MCF 10A (cell line): ENCODE results near the gene LMO4. TPM values are rescaled to one million over a fixed set of nuclear protein-coding genes. Genes with fewer than 3 reads are reported as not detected.

Experiments used
- BruUV-seq: library from RNA; stranded (reverse); fragments of 400-500 nt; replicated peaks from 2 replicates; lab custom pipeline; 2021; lab: Mats Ljungman, UMichigan
- CTCF ChIA-PET: fragments of 300-600 bp; sonication (Branson Sonifier 250); formaldehyde crosslinking; extraction: SDS; loops from one replicate; lab custom pipeline; 2021; ENCODE audit warnings: antibody characterized with exemption, inconsistent platforms; lab: Yijun Ruan, JAX
- POLR2A ChIA-PET: fragments of 300-600, 350-650 bp; sonication (Branson Sonifier 250); formaldehyde crosslinking; extraction: SDS; loops from one replicate; lab custom pipeline; 2020; ENCODE audit warnings: antibody characterized with exemption, inconsistent platforms; lab: Yijun Ruan, JAX
- DNase-seq: peaks from one replicate; pipeline ENCODE4 v3.0.0-alpha.2; 2018; ENCODE audit not compliant: unreplicated experiment
- H3K27ac Mint-ChIP-seq: one replicate; pipeline ENCODE4 v1.8.0; 2022; ENCODE audit warnings: mild to moderate bottlenecking, low read depth, mixed read lengths; ENCODE audit not compliant: unreplicated experiment
- H3K27me3 Mint-ChIP-seq: one replicate; pipeline ENCODE4 v1.8.0; 2022; ENCODE audit warnings: mixed read lengths; ENCODE audit not compliant: insufficient read depth, unreplicated experiment
- H3K36me3 Mint-ChIP-seq: one replicate; pipeline ENCODE4 v1.8.0; 2022; ENCODE audit warnings: mild to moderate bottlenecking, moderate library complexity, mixed read lengths; ENCODE audit not compliant: insufficient read depth, unreplicated experiment
- H3K4me1 Mint-ChIP-seq: one replicate; pipeline ENCODE4 v1.8.0; 2022; ENCODE audit warnings: mixed read lengths; ENCODE audit not compliant: insufficient read depth, unreplicated experiment
- H3K4me3 Mint-ChIP-seq: one replicate; pipeline ENCODE4 v1.8.0; 2022; ENCODE audit warnings: mild to moderate bottlenecking, moderate library complexity, mixed read lengths; ENCODE audit not compliant: unreplicated experiment
- H3K9me3 Mint-ChIP-seq: one replicate; pipeline ENCODE4 v1.8.0; 2022; ENCODE audit warnings: mixed read lengths; ENCODE audit not compliant: unreplicated experiment
- CTCF ChIP-seq: fragments of 200-600 bp; IDR thresholded peaks from one replicate; pipeline ENCODE4 v1.8.0; 2022; ENCODE audit warnings: antibody characterized with exemption, mild to moderate bottlenecking; ENCODE audit not compliant: unreplicated experiment
- intact Hi-C: fragments of 100-400 bp; cut with micrococcal nuclease; formaldehyde crosslinking; loops from 2 replicates; pipeline ENCODE4 v1.14.1; 2022
- total RNA-seq: library from RNA; stranded (reverse); gene quantifications from 2 replicates; pipeline ENCODE4 v1.2.3, GENCODE V29; 2022

LMO4 gene
- total RNA-seq, 1 experiment from 2014 or later: 29.4 TPM

GRCh38 chr1:87295445-87296110 is 33.1 kb upstream of the LMO4 start:
- CTCF ChIA-PET: interaction anchor here (0.6 to 6.3 kb wide), 7 partner anchors 9 to 889 kb away, joined by 3 to 58 read pairs (median 11); no protein-coding TSS in a partner anchor
- intact Hi-C loops: loop anchor here (5.0 to 10.0 kb wide), 2 partner anchors 659 to 1007 kb away; no protein-coding TSS in a partner anchor
- TF ChIP-seq CTCF: no peak
- no peak overlapping the region for H3K27ac Mint-ChIP-seq
- H3K4me1 Mint-ChIP-seq: no peaks in the 10 kb centered on the region
- H3K4me3 Mint-ChIP-seq: no peak overlapping the region
- no TSS peak for BruUV-seq
- peaks cover 8% of the 10 kb centered on the region for H3K27me3 Mint-ChIP-seq
- no peaks in the 10 kb centered on the region for H3K36me3 Mint-ChIP-seq
- DNase-seq: no peak
- POLR2A ChIA-PET: no interaction called here
- H3K9me3 Mint-ChIP-seq: no peaks in the 10 kb centered on the region

- no TSS peak for BruUV-seq
- no peaks in the 10 kb centered on the region for H3K36me3 Mint-ChIP-seq
- no peak overlapping the region for H3K4me3 Mint-ChIP-seq
- no peak for DNase-seq
- no peaks in the 10 kb centered on the region for H3K9me3 Mint-ChIP-seq
- ChIA-PET CTCF (interaction anchor here (0.6 to 6.3 kb wide), 3 partner anchors 9 to 657 kb away, joined by 3 to 58 read pairs (median 33); no protein-coding TSS in a partner anchor), POLR2A (no interaction called here)
- peaks cover 1% of the 10 kb centered on the region for H3K27me3 Mint-ChIP-seq
- no peak for TF ChIP-seq CTCF
- no peak overlapping the region for H3K27ac Mint-ChIP-seq
- no peaks in the 10 kb centered on the region for H3K4me1 Mint-ChIP-seq
- intact Hi-C loops: loop anchor here (5.0 to 10.0 kb wide), 2 partner anchors 659 to 1006 kb away; no protein-coding TSS in a partner anchor
Measured at GRCh38 chr1:87296206-87296605, 32.5 kb upstream of the LMO4 start.

GRCh38 chr1:87299661-87300060 is 29.0 kb upstream of the LMO4 start:
- DNase-seq: no peak
- no TSS peak for BruUV-seq
- POLR2A ChIA-PET: no interaction called here
- no peak for TF ChIP-seq CTCF
- CTCF ChIA-PET: interaction anchor here (0.6 to 1.0 kb wide), 2 partner anchors 572 to 654 kb away, joined by 3 to 4 read pairs; no protein-coding TSS in a partner anchor
- no peaks in the 10 kb centered on the region for H3K27me3 Mint-ChIP-seq
- H3K9me3 Mint-ChIP-seq: no peaks in the 10 kb centered on the region
- intact Hi-C loops: loop anchor here (5.0 to 10.0 kb wide), 2 partner anchors 655 to 1003 kb away; no protein-coding TSS in a partner anchor
- H3K4me1 Mint-ChIP-seq: no peaks in the 10 kb centered on the region
- no peak overlapping the region for H3K27ac Mint-ChIP-seq
- H3K36me3 Mint-ChIP-seq: no peaks in the 10 kb centered on the region
- no peak overlapping the region for H3K4me3 Mint-ChIP-seq

- H3K4me1 Mint-ChIP-seq: no peaks in the 10 kb centered on the region
Measured at GRCh38 chr1:87300628-87301027, 28.1 kb upstream of the LMO4 start.

More at GRCh38 chr1:87300628-87301027, 28.1 kb upstream of the LMO4 start:
- Mint-ChIP-seq H3K27me3 (no peaks in the 10 kb centered on the region), H3K9me3 (no peaks in the 10 kb centered on the region), H3K36me3 (no peaks in the 10 kb centered on the region), H3K4me3 (no peak overlapping the region), H3K27ac (no peak overlapping the region)
- BruUV-seq: no TSS peak
- DNase-seq: no peak
- intact Hi-C loops: no loop called here
- ChIA-PET POLR2A (interaction anchor here (0.7 kb wide), 1 partner anchor 755 kb away, joined by 3 read pairs; no protein-coding TSS in a partner anchor), CTCF (no interaction called here)
- TF ChIP-seq CTCF: no peak
